ELR (cell line): ENCODE data around the gene ZC3H12A.

Experiments used
- DNase-seq: peaks from one replicate; pipeline ENCODE4 v3.0.0-alpha.2; 2015; ENCODE audit warnings: low read depth

ZC3H12A gene

GRCh38 chr1:37474046-37474696 is at the start of gene ZC3H12A:
Gene ZC3H12A, plus strand, starts transcription at chr1:37474580. Its CDS starts 917 bp downstream, at chr1:37475497.
- peak; percentile 90 for DNase-seq

GRCh38 chr1:37425221-37425620 is 49.2 kb upstream of the ZC3H12A start:
- no peak for DNase-seq

- DNase-seq = no peak
These were observed 45.4 kb upstream of the ZC3H12A start for GRCh38 chr1:37429029-37429428.

- no peak for DNase-seq
These were observed 44.0 kb upstream of the ZC3H12A start for GRCh38 chr1:37430103-37430985.

- DNase-seq = no peak
These were observed 41.7 kb upstream of the ZC3H12A start for GRCh38 chr1:37432716-37433115.

GRCh38 chr1:37433171-37433570 is 41.2 kb upstream of the ZC3H12A start:
- DNase-seq = no peak

- DNase-seq = peak; percentile 63
These were observed 39.8 kb upstream of the ZC3H12A start for GRCh38 chr1:37434292-37435225.

GRCh38 chr1:37437087-37437486 is 37.3 kb upstream of the ZC3H12A start:
- no peak for DNase-seq

GRCh38 chr1:37438037-37438868 is 36.1 kb upstream of the ZC3H12A start:
- DNase-seq = no peak

GRCh38 chr1:37438869-37439343 is 35.5 kb upstream of the ZC3H12A start:
- no peak for DNase-seq

GRCh38 chr1:37439349-37439995 is 34.9 kb upstream of the ZC3H12A start:
- no peak for DNase-seq

GRCh38 chr1:37441490-37441889 is 32.9 kb upstream of the ZC3H12A start:
- no peak for DNase-seq

GRCh38 chr1:37442139-37442538 is 32.2 kb upstream of the ZC3H12A start:
- DNase-seq = no peak

GRCh38 chr1:37442644-37443043 is 31.7 kb upstream of the ZC3H12A start:
- no peak for DNase-seq

- DNase-seq = no peak
These were observed 27.5 kb upstream of the ZC3H12A start for GRCh38 chr1:37446874-37447273.

- DNase-seq = no peak
These were observed 26.2 kb upstream of the ZC3H12A start for GRCh38 chr1:37448185-37448584.

- peak; percentile 81 for DNase-seq
These were observed 25.5 kb upstream of the ZC3H12A start for GRCh38 chr1:37448691-37449417.

- DNase-seq = no peak
These were observed 24.4 kb upstream of the ZC3H12A start for GRCh38 chr1:37449936-37450335.

GRCh38 chr1:37452416-37452815 is 22.0 kb upstream of the ZC3H12A start:
- DNase-seq = no peak

- peak; percentile 34 for DNase-seq
These were observed 20.7 kb upstream of the ZC3H12A start for GRCh38 chr1:37453647-37454046.
